GM19324 (cell line): Measurements from ENCODE around the gene SHMT2.
A peak's percentile ranks its signal among the peaks of the same experiment; 100 is the strongest.

ENCODE experiments used
- ATAC-seq: cut with Tn5 transposase; IDR thresholded peaks from one replicate; pipeline ENCODE4 v1.9.1; 2021; ENCODE audit warnings: mild to moderate bottlenecking, moderate library complexity; ENCODE audit not compliant: unreplicated experiment, low FRiP score

The SHMT2 gene

DNA sequence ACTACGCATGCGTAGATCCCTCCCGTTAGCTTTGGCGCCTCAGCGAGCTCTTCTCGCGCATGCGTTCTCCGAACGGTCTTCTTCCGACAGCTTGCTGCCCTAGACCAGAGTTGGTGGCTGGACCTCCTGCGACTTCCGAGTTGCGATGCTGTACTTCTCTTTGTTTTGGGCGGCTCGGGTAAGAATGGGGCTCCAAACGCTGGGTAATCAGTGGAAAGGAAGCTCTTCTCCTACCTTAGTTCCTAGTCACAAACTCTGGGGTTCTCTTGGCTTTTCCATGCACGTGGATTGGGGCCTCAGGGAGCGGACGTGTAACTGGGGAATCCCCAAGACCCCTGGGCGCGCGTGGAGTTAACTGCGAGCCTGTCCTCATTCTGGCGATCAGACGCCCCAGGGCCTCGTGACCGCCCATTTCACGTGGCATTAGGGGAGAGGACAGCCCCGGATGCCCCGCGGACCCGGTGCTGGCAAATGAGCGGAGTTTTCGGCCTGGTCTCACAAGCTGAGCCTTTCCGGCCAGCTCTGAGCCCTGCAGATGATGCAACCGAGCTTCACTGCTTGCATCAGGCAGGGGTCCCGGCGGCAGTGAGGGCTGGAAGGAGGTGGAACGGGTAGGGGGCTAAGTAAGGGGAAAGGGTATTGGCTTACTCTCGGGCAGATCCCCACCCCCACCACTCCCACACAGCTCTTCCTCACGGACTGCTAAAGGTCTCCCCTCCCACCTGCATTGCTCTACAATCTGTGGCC, at the start of gene SHMT2:
SHMT2 (plus strand) TSS at position 78 of the 747 bp plus-strand sequence; CDS start at position 146, 68 bp downstream.
- ATAC-seq: peak; percentile 74

DNA sequence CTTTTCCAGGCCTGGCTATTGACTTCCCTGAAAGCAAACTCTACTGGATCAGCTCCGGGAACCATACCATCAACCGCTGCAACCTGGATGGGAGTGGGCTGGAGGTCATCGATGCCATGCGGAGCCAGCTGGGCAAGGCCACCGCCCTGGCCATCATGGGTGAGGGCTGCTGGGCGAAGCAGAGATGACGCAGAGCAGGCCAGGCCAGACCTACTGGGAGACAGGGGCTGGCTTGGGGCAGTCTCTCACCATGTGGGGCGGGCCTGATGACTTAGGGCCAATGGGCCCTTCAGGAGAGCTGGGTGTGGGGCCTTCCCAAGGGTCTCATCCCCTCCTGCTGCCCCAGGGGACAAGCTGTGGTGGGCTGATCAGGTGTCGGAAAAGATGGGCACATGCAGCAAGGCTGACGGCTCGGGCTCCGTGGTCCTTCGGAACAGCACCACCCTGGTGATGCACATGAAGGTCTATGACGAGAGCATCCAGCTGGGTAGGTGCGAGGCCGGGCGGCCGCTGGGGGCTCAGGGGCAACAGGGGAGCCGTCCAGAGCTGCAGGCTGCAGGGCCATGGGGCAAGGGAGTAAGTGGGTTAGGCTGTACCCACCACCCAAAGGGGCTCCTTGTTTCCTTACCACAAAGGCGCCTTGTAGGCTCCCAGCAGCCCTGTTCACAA, 49.1 kb upstream of the SHMT2 start:
- ATAC-seq: no peak

DNA sequence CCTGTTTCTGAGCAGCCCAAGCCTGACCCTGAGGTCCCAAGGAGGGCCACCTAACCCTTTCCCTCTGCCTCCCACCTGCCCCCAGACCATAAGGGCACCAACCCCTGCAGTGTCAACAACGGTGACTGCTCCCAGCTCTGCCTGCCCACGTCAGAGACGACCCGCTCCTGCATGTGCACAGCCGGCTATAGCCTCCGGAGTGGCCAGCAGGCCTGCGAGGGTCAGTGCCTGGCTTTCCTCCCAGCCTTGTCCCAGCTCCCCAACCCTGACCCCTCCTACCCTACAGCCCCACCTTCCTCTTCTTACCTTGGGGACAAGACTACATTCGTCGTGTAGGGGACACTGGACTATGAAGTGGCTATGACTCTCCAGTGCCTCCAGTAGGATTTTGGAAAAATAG, 48.4 kb upstream of the SHMT2 start:
- no peak for ATAC-seq

DNA sequence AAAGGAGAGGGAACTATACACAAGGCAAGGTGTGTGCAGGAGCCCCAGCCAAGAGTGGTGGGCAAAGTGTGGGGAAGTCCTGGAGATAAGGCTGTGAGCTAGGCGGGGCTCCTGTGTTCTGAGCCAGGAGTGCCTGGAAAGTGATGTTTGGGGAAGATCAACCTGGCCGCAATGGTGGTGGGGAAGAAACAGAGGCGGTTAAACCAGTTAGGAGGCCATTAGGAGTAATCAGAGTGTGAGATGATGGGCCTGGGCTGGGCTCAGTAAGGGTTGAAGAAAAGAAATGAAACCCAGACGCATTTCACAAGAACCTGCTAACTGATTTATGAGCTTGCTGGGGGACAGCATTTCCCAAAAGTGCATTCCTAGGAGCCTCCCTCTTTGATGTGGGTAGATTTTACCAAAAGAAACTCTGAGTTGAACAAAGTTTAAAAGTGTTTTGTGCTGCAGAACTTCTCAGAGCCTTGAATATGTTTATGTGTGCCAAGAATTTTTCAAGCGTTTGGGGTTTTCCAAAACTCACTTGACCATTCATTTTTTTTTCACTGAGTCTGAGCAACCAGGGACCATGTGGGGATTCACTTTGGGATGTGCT, 47.9 kb upstream of the SHMT2 start:
- no peak for ATAC-seq

DNA sequence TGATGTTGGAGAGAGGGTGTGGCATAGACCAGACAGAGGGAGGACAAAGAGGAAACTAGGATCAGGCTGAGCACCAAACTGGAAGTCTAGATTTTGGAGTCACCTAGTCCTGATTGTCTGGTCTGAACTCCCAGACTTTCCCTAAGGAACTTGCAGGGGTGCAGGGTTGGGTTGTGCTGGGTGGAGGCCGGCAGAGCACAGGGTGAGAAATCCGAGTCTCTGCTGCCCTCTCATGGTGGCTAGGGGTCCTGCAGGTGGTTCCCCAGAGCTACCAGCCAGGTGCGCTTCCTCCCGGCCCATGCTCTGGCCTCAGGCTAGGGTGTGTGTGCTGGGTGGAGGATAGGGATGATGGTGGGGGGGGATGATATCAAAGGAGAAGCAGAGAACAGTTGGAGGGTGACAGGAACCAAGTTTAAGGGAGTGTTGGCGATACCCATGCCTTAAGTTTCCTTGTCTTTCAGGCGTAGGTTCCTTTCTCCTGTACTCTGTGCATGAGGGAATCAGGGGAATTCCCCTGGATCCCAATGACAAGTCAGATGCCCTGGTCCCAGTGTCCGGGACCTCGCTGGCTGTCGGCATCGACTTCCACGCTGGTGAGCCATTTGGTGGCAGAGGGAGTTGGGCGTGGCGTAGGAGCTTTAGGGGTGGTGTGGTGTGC, 46.5 kb upstream of the SHMT2 start:
- peak; percentile 58 for ATAC-seq

DNA sequence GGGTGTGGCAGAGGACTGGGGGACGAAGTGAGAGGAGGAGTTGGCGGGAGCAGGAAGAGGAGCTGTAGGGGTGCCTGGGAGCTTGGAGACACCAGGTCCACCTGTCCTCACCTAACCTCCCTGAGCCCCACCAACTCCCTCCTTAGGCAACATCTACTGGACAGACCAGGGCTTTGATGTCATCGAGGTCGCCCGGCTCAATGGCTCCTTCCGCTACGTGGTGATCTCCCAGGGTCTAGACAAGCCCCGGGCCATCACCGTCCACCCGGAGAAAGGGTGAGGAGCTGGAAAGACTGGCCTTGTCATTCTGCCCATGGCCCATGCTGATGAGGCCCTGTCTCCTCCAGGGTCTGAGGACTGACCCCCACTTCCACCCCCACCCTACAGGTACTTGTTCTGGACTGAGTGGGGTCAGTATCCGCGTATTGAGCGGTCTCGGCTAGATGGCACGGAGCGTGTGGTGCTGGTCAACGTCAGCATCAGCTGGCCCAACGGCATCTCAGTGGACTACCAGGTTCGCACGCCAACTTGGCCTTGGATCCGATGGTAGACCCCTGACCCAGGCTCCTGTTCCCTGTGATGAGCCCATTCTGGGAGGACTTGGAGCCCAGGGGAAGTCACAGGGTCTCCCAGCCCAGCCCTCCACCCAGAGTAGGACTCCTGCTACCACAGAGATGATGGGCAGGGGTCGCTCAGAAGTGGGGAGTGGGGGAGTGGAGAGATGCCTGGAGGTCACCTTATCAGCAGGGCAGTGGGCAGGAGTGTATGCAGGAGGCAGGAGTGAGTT, 45.4 kb upstream of the SHMT2 start:
- no peak for ATAC-seq

DNA sequence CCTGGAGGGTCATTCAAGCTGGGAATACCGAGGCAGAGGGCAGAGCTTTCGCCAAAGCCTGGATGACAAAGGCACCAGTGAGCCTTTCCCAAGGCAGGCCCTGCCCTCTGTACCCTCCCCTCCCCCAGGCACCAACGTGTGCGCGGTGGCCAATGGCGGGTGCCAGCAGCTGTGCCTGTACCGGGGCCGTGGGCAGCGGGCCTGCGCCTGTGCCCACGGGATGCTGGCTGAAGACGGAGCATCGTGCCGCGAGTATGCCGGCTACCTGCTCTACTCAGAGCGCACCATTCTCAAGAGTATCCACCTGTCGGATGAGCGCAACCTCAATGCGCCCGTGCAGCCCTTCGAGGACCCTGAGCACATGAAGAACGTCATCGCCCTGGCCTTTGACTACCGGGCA, 44.1 kb upstream of the SHMT2 start:
- ATAC-seq: no peak

DNA sequence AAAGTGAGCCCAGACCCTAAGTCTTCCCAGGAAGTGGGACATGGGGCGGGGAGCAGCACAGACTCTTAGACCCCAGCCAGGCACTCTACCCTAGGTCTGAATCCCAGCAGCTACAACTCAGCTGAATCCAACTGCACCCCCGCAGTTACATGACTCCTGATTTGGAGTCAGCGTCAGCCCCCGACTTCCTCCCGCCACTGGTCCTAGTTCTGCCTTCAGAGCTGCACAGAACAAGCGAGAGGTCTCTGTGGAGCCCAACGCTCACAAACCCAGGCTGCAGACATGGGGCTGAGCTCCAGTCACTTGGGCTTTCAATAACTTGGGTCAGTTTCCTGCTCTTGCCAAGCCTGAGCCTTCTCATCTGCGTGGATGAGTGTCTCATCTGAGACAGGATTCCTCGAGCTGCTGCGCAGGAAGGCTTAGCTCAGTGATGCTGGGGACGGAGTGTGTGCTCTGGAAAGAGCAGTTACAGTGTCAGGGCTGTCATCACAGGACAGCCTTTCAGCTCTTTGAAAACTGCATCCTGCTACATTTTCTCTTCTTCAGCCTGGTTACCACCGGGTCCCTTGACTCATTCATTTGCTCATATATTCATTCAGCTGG, 43.5 kb upstream of the SHMT2 start:
- ATAC-seq: no peak

DNA sequence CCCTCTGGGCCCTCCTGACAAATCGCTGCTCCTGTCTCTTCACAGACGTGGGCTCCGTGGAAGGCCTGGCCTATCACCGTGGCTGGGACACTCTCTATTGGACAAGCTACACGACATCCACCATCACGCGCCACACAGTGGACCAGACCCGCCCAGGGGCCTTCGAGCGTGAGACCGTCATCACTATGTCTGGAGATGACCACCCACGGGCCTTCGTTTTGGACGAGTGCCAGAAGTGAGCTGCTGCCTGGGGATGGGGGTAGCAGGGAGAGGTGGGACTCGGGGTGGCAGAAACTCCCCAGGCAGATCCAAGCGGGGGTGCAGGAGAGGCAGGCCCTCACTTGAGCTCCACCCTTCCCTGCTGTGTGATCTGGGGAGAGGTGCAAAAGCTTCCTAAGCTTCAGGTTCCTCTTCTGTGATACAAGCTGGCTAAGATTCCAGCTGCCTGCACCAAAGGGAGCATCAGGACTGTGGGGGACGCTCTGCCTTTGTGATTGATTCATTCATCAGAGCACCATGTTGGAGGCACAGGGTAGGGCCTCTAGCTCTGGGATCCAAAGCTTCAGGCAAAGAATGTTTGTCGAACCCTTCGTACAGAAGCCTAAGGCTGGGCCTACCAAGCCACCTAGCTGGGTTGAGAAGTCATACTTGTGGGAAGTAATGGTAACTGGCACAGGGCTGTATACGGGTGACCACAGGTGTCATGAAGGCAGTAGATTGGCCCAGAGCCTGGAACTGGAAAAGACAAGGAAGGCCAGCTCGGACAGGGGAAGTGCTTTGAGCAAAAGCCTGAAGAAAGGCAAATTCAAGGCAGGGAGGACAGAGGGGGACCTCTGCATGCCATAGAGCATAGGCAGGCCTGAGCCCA, 42.1 kb upstream of the SHMT2 start:
- no peak for ATAC-seq

DNA sequence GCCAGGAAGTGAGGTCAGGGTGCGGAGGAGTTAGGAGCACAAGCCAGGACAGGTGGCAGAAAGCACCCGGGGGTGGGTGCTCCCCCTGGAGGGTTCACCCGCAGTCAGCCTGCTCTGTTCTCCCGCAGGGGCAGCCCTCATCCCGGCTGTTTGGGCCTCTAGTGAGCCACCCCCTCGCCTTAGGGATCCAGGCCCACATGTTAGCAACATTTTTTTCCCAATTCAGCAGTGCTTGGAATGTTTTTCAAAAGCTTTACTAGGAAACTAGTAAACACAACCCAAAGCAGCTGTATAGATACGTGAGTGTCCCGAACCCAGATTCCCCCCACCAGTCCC, 41.5 kb upstream of the SHMT2 start:
- ATAC-seq: no peak

DNA sequence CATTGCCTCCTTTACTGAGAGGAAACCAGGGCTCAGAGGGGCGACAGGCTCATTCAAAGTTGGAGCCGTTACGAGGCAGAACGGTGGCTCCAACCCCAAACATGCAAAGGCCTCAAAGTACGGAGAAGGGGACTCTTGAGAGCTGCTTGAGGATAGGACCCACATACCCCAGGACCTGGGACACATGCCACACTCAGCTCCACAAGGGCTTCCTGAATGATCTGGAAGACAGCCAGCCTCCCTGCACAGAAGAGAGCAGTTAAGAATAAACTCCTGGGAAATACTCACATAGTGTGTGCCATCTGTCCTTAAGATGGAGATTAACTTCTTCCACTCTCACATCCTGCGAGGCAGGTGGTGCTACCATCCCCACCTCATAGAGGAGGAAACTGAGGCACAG, 39.5 kb upstream of the SHMT2 start:
- ATAC-seq: no peak

DNA sequence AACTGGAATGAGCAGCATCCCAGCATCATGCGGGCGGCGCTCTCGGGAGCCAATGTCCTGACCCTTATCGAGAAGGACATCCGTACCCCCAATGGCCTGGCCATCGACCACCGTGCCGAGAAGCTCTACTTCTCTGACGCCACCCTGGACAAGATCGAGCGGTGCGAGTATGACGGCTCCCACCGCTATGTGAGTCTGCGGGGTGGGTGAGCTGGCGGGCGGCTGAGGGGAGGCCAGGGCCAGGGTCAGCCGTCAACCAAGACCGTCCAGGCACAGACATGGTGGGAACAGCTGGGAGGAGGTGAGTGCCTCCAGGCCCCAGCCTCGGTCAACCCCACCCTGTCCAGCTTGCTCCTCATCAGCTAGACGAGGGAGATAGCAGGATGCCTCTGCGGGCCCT, 38.7 kb upstream of the SHMT2 start:
- no peak for ATAC-seq

DNA sequence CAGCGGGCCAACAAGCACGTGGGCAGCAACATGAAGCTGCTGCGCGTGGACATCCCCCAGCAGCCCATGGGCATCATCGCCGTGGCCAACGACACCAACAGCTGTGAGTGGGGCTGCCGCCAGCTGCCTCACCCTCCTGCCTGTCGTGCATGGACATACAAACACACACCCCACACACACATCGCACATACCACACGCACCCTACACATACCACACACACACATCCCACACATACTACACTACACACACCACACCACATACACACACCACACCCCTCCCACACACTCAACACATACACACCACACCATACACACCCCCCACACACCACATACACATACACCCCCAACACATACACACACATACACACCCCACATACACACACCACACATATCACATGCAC, 38.1 kb upstream of the SHMT2 start:
- ATAC-seq: no peak

DNA sequence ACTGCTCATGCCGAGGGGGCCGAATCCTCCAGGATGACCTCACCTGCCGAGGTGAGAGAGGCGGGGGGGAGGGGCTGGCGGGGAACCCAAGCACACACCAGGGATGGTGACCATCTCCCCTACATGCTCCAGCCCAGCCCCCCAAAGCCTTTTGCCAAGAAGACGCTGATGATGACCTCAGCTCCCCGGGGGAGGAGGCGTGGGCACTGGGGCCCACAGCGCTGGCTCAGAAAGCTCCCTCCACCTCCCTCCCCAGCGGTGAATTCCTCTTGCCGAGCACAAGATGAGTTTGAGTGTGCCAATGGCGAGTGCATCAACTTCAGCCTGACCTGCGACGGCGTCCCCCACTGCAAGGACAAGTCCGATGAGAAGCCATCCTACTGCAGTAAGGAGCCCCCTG, 36.6 kb upstream of the SHMT2 start:
- ATAC-seq: no peak

DNA sequence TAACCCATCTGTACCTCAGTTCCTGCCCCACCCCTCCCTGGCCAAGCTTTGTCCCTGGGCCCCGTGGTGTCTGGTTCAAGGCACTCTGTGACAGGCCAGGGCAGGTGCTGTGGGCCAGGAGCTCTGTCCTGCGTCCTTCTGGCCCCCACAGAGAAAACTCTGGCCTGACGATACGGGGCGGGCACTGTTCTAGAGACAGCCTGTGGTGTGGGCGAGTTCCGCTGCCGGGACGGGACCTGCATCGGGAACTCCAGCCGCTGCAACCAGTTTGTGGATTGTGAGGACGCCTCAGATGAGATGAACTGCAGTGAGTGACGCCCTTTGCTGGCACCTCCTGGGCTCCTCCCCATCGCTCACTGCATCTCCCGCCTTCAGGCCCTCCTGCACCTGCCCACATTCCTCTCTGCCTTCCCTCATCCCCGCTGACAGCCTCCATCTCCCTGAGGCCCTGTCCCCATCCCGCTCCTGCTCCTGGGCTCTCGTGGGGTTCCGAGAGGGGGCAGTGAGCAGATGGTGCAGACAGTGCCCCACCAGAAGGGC, 35.7 kb upstream of the SHMT2 start:
- no peak for ATAC-seq

DNA sequence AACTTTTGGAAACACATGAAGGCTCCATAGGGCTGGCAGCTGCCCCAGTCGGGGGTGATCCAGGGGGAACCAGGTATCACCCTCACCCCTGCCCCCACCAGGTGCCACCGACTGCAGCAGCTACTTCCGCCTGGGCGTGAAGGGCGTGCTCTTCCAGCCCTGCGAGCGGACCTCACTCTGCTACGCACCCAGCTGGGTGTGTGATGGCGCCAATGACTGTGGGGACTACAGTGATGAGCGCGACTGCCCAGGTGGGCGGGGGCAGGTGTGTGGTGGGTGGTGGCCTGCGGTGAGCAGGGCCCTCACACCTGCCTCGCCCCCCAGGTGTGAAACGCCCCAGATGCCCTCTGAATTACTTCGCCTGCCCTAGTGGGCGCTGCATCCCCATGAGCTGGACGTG, 35.3 kb upstream of the SHMT2 start:
- no peak for ATAC-seq

DNA sequence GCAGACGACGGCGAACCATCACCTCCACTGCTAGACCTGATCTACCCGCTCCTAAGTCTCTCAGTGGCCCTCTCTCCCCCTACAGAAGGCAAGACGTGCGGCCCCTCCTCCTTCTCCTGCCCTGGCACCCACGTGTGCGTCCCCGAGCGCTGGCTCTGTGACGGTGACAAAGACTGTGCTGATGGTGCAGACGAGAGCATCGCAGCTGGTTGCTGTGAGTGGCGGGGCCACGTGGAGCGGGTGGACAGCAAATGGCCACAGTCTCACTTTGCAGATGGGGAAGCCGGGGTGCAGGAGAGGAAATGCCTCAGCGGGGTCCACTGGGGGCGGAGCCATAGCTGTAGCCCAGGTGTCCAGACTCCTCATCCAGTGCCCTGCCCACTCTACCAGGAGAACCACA, 34.3 kb upstream of the SHMT2 start:
- no peak for ATAC-seq

DNA sequence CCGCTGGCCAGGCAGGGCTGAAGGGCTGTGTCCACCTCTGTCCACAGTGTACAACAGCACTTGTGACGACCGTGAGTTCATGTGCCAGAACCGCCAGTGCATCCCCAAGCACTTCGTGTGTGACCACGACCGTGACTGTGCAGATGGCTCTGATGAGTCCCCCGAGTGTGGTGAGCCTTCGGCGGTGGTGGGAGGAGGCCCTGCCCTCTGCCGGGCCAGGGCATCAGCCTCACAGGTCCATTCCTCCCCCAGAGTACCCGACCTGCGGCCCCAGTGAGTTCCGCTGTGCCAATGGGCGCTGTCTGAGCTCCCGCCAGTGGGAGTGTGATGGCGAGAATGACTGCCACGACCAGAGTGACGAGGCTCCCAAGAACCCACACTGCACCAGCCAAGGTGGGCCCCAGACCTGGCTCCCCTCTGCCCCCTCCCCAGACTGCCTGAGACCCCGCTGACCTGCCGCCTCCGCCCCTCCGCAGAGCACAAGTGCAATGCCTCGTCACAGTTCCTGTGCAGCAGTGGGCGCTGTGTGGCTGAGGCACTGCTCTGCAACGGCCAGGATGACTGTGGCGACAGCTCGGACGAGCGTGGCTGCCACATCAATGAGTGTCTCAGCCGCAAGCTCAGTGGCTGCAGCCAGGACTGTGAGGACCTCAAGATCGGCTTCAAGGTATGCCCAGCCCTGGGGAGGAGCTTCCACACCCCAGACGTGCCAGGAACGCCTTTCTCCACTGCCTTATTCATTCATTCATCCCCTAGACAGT, 33.7 kb upstream of the SHMT2 start:
- ATAC-seq: no peak
